ENCODE results near the gene LOXHD1. TPM values are rescaled to one million over a fixed set of nuclear protein-coding genes. Genes with fewer than 3 reads are reported as not detected.

Gene LOXHD1
- total RNA-seq, 4 donors from 2014 or later: 0.41 TPM; not detected in 3

DNA sequence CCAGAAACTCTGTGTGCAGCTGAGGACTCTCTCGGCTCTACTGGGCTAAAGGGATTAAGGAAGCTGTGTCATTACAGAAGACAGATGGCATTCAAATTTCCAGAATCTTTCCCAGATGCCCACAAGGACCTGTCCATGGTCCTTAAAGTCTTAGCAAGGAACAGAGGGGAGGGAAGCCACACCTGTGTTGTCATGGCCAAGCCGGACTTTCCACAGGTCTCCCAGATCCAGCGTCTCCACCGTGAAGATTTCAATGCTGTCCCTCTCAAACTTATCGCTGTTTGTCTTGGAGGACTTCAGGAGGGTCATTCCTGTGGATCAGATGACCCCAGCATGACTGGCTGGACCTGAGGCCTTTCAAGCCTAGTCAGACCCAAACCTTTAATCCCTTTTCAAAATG lies 114.5 kb downstream of the LOXHD1 start:
- Histone ChIP-seq H3K9me3 (no peaks in the 10 kb centered on the region), H3K27me3 (no peaks in the 10 kb centered on the region), H3K4me1 (no peaks in the 10 kb centered on the region), H3K27ac (no peak overlapping the region), H3K36me3 (no peaks in the 10 kb centered on the region), H3K4me3 (no peak overlapping the region)
- DNase-seq (no peak), ATAC-seq (no peak)
- in situ Hi-C loops (cut with MboI; ENCODE audit: low sequenced_read_pairs in 4 of 4) (no loop called here), intact Hi-C loops (cut with DNase I; ENCODE audit: low total_unique reads) (no loop called here)
- no peak for TF ChIP-seq POLR2A (IDR thresholded peaks at IDR 0.05)
- TF ChIP-seq CTCF (IDR thresholded peaks at IDR 0.05 in 4 of 5, conservative IDR thresholded peaks at IDR 0.05 in 1 of 5): no peak

GRCh38 chr18:46541626-46542189 lies 115.3 kb downstream of the LOXHD1 start:
- DNase-seq (no peak), ATAC-seq (no peak)
- no peak overlapping the region for H3K27ac ChIP-seq
- H3K9me3 ChIP-seq: no peaks in the 10 kb centered on the region
- no peaks in the 10 kb centered on the region for H3K4me1 ChIP-seq
- no peaks in the 10 kb centered on the region for H3K27me3 ChIP-seq
- in situ Hi-C loops (cut with MboI; ENCODE audit: low sequenced_read_pairs in 4 of 4): no loop called here
- intact Hi-C loops (cut with DNase I; ENCODE audit: low total_unique reads): no loop called here
- no peaks in the 10 kb centered on the region for H3K36me3 ChIP-seq
- H3K4me3 ChIP-seq: no peak overlapping the region
- TF ChIP-seq CTCF (IDR thresholded peaks at IDR 0.05 in 4 of 5, conservative IDR thresholded peaks at IDR 0.05 in 1 of 5) (no peak), POLR2A (IDR thresholded peaks at IDR 0.05) (no peak)

GRCh38 chr18:46538376-46538775 lies 118.6 kb downstream of the LOXHD1 start:
- Histone ChIP-seq H3K9me3 (no peaks in the 10 kb centered on the region), H3K36me3 (no peaks in the 10 kb centered on the region), H3K27me3 (no peaks in the 10 kb centered on the region), H3K4me1 (no peaks in the 10 kb centered on the region), H3K27ac (no peak overlapping the region), H3K4me3 (no peak overlapping the region)
- in situ Hi-C loops (cut with MboI; ENCODE audit: low sequenced_read_pairs in 4 of 4) (no loop called here), intact Hi-C loops (cut with DNase I; ENCODE audit: low total_unique reads) (no loop called here)
- DNase-seq (no peak), ATAC-seq (no peak)
- TF ChIP-seq POLR2A (IDR thresholded peaks at IDR 0.05) (no peak), CTCF (IDR thresholded peaks at IDR 0.05 in 4 of 5, conservative IDR thresholded peaks at IDR 0.05 in 1 of 5) (no peak)

GRCh38 chr18:46536215-46536874 lies 120.7 kb downstream of the LOXHD1 start:
- no peaks in the 10 kb centered on the region for H3K4me1 ChIP-seq
- in situ Hi-C loops (cut with MboI; ENCODE audit: low sequenced_read_pairs in 4 of 4) (no loop called here), intact Hi-C loops (cut with DNase I; ENCODE audit: low total_unique reads) (no loop called here)
- DNase-seq (no peak), ATAC-seq (no peak)
- no peak for TF ChIP-seq CTCF (IDR thresholded peaks at IDR 0.05 in 4 of 5, conservative IDR thresholded peaks at IDR 0.05 in 1 of 5)
- H3K36me3 ChIP-seq: no peaks in the 10 kb centered on the region
- no peaks in the 10 kb centered on the region for H3K9me3 ChIP-seq
- H3K27me3 ChIP-seq: no peaks in the 10 kb centered on the region
- no peak overlapping the region for H3K27ac ChIP-seq
- H3K4me3 ChIP-seq: no peak overlapping the region

DNA sequence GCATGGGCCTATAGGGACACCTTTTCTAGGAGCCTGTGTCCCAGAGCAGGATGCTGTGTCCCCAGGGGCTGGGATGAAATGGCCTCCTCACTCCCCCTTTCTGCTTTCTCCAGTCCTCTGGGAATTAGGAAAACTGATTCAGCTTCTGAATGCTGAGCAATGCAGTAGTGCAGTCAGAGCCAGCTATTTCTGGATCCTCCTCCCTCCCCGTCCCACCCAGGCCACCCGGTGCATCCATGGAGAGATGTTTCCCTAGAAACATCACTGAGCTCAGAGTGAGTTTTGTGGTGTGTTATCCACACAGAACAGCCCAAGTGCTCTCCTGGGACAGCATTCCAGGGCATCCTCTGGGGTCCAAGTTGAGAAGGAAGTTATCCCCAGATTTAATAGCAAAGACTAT lies 125.5 kb downstream of the LOXHD1 start:
- Histone ChIP-seq H3K27ac (no peak overlapping the region), H3K36me3 (no peaks in the 10 kb centered on the region), H3K4me1 (no peaks in the 10 kb centered on the region), H3K4me3 (no peak overlapping the region), H3K9me3 (no peaks in the 10 kb centered on the region), H3K27me3 (no peaks in the 10 kb centered on the region)
- no peak for DNase-seq
- TF ChIP-seq POLR2A (IDR thresholded peaks at IDR 0.05) (no peak), CTCF (IDR thresholded peaks at IDR 0.05 in 4 of 5, conservative IDR thresholded peaks at IDR 0.05 in 1 of 5) (no peak)
- ATAC-seq: no peak
- intact Hi-C loops (cut with DNase I; ENCODE audit: low total_unique reads): no loop called here
- in situ Hi-C loops (cut with MboI; ENCODE audit: low sequenced_read_pairs in 4 of 4): no loop called here

Measured in gastrocnemius medialis (tissue), 4 donors.